C4-2B (cell line): ENCODE data around the gene SP140.

Experiments
- H3K27ac ChIP-seq: fragments of 450-650 bp; 2 replicates; pipeline ENCODE4 v1.5.1; 2017
- ZFX ChIP-seq: fragments of 450-650 bp; IDR thresholded peaks from 2 replicates; pipeline ENCODE4 v1.6.1; 2017
- TF ChIP-seq, protein P1 (sequence below): fragments of 450-650 bp; conservative IDR thresholded peaks from 2 replicates; pipeline ENCODE4 v1.5.1; 2017; ENCODE audit warnings: mild to moderate bottlenecking

SP140 gene

DNA sequence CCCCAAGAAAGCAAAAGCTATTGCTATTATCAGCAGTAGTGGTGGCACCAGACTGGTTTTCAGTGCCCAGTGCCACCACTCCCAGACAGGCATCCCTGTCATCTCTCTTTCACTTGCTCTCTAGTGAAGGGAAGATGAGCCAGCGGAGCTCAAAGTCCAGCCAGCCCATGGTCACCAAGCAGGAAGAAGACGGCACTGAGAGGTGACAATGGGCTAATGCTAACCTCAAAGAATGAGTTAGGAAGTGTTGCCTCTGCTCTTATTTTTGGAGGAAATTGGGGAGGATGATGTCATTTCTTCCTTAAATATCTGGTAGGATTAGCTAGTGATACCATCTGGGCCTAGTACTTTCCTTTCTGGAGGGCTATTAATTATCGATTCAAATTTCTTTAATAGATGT lies 1.7 kb downstream of the SP140 start:
- TF ChIP-seq, protein P1, sequence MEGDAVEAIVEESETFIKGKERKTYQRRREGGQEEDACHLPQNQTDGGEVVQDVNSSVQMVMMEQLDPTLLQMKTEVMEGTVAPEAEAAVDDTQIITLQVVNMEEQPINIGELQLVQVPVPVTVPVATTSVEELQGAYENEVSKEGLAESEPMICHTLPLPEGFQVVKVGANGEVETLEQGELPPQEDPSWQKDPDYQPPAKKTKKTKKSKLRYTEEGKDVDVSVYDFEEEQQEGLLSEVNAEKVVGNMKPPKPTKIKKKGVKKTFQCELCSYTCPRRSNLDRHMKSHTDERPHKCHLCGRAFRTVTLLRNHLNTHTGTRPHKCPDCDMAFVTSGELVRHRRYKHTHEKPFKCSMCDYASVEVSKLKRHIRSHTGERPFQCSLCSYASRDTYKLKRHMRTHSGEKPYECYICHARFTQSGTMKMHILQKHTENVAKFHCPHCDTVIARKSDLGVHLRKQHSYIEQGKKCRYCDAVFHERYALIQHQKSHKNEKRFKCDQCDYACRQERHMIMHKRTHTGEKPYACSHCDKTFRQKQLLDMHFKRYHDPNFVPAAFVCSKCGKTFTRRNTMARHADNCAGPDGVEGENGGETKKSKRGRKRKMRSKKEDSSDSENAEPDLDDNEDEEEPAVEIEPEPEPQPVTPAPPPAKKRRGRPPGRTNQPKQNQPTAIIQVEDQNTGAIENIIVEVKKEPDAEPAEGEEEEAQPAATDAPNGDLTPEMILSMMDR: no peak
- TF ChIP-seq ZFX: no peak
- H3K27ac ChIP-seq: no peak overlapping the region

DNA sequence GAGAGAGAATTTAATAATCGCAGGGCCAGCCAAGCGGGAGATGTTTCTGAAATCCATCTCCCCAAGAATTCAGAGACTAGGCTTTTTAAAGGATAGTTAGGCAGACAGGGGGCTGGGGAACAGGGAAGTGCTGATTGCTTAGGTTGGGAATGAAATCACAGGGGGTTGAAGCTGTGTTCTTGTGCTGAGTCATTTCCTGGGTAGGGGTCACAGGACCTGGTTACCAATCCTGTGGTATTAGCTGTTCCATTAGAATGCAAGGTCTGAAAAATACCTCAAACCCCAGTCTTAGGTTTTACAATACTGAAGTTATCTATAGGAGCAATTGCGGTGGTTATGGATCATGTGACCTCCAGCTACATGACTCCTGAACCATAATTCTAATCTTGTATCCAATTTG lies 4.6 kb downstream of the SP140 start:
- H3K27ac ChIP-seq: no peak overlapping the region
- TF ChIP-seq ZFX: no peak
- TF ChIP-seq, protein P1: no peak

DNA sequence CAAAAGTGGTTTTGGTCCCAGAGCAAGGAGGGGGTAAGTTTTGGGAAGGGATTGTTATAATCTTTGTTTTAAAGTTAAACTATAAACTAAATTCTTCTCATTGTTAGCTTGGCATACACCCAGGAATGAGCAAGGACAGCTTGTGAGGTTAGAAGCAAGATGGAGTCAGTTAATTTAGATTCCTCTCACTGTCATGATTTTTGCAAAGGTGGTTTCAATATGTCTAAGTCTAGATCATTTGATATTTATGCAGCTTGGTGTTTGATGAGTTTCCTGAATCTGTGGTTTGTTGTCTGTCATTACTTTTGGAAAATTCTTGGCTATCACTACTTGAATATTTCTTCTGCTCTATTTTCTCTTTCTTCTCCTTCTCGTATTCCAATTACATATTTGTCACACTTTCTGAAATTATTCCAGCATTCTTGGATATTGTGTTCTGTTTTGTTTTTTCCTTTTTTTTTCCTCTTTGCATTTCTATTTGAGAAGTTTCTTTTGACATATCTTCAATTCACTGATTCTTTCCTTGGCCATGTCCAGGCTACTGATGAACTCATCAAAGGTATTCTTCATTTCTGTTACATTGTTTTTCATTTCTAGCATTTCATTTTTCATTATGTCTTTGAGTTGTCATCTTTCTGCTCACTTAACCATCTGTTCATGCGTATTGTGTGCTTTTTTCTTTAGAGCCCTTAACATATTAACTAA lies 5.1 kb downstream of the SP140 start:
- TF ChIP-seq, protein P1: no peak
- TF ChIP-seq ZFX: no peak
- H3K27ac ChIP-seq: no peak overlapping the region

DNA sequence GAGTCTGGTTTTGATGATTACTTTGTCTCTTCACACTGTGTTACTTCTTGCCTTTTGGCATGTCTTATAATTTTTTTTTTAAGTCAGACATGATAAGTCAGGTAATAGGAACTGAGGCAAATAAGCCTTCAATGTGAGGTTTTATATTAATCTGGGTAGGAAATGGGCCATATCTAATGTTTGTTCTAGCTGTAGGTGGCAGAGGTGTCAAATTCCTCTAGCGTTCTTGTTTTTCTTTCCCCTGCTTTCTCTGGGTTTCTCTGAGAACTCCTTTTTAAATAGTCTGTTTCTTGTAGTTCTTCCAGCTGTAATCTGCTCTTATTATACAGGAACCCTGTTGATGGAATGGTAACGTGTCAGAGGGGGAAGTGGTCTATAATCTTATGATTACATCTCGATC lies 5.7 kb downstream of the SP140 start:
- TF ChIP-seq ZFX: no peak
- TF ChIP-seq, protein P1: no peak

DNA sequence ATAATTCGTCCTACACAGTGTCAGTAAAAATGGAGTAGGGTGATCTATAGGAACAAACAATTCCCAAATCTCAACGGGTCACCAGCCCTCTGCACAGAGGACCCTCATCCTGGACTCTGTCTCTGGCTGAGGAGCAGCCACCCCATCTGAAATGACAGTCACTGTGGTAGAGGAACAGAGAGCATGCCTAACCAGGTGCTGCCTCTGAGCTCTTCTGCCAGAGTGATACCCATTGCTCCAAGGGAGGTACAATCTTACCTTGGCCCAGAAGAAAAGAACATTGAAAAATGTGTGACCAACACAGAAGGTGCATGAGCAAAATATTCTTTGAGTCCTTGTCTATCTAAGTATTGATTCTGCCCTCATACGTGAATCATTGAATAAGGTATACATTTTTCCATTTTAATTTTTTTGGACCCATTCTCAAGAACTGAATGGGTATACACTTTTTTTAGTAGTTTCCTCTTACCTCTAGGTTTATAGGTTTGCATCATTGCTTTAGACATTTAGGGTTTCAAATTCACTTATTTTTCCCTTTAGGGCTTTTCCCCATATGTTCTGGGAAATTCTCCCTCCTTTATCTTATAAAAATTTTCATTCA lies 8.7 kb downstream of the SP140 start:
- no peak overlapping the region for H3K27ac ChIP-seq
- no peak for TF ChIP-seq ZFX
- TF ChIP-seq, protein P1: no peak

More for the DNA sequence above, 5.7 kb downstream of the SP140 start:
- no peak overlapping the region for H3K27ac ChIP-seq

DNA sequence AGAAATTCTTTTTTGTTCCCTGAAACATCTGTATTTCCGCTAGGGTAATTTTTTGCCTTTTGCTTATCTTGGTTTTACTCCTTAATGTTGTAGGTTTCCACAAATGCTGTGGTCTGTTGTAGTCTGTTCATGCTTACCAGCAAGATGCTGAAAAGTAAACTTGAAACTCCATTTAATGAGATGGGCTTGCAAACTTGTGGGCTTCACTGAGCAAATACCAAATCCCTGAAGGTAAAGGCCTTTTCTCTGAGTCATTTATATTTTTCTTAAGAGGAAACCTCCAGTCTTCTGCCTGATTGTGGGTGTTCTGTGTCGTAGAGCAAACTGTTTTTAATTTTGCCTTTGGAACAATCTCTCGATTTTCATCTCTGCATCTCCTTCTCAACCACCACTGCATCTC lies 9.3 kb downstream of the SP140 start:
- H3K27ac ChIP-seq: no peak overlapping the region
- TF ChIP-seq ZFX: no peak
- TF ChIP-seq, protein P1: no peak

GRCh38 chr2:230244211-230244610 lies 18.7 kb downstream of the SP140 start:
- TF ChIP-seq ZFX: no peak
- TF ChIP-seq, protein P1: no peak
- H3K27ac ChIP-seq: no peak overlapping the region
